C4-2B (cell line): ENCODE measurements around the gene ZDHHC7.
A peak's percentile ranks its signal among the peaks of the same experiment; 100 is the strongest.

Source experiments
- H3K27ac ChIP-seq: fragments of 450-650 bp; 2 replicates; pipeline ENCODE4 v1.5.1; 2017
- CTCF ChIP-seq: fragments of 450-650 bp; conservative IDR thresholded peaks from 2 replicates; pipeline ENCODE4 v1.5.1; 2017; ENCODE audit warnings: mild to moderate bottlenecking
- ZFX ChIP-seq: fragments of 450-650 bp; IDR thresholded peaks from 2 replicates; pipeline ENCODE4 v1.6.1; 2017

ZDHHC7 gene

DNA sequence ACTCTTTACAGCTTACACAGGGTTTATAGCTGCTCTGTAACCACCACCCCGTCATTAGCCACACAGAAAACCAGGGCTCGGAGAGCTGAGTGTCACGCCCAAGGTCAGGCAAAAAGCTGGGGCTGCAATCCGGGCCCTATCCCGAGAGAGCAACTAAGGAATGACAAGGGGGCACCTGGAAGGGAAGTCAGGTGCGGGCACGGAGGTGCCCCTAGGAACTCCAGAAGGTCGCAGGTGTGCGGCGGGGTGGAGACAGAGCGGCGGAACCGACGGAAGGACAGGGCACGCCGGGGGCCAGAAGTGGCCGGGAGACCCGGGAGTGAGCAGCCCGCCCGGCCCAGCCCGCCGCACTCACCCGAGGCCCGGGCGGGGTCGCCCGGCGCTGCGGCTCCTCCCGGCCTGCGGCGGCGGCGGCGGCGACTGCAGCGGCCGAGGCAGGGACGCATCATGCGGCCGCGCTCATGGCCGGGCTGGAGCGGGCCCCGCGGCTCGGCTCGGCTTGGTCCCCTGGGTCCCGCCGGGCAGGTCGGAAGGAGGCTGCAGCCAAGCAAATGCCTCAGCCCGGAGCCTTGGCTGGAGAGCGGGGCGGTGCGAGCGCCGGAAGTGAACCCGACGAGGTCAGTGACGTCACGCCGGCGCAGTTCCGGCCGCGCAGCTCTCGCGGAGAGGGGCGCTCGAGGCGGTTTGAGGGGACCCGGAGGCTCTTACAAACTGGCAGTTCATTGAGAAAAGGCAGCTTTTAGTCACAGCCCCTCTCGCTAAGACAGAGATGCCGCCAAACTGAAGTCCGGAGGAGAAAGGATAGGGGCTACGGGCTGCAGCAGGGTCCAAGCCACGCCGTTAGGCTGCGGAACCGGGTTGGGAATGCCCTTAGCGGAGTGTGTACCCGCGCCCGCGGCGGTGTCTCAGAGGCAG, at the start of gene ZDHHC7:
ZDHHC7 (minus strand) TSS at position 605 of the 915 bp plus-strand sequence. CDS start 20,917 bp downstream, outside the sequence.
- peak; percentile 84 for TF ChIP-seq ZFX
- no peak for TF ChIP-seq CTCF
- H3K27ac ChIP-seq, result peak within 1 kb of the TSS; percentile 95

DNA sequence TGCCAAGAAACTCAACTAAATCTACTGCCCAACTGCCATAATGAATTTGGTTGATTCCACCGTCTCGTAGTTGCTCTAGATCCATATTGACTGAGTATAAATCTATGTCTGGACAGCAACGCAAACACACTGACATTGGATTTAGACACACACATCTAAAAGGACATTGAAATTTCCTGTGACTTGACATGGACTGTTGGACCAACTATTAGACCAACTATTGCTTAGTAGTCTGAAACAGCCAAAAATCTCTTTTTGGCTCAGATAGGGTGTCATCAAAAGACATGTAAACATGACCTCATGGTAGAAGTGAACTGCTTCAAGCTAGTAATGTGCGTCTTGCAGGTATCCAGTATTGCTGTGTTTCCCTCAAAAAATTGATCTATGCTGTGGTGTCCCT, 47.6 kb upstream of the ZDHHC7 start:
- H3K27ac ChIP-seq, result no peak overlapping the region
- TF ChIP-seq CTCF (no peak), ZFX (no peak)

- H3K27ac ChIP-seq, result no peak overlapping the region
- no peak for TF ChIP-seq CTCF
- no peak for TF ChIP-seq ZFX
Measured at GRCh38 chr16:85057948-85058347, 46.6 kb upstream of the ZDHHC7 start.

GRCh38 chr16:85057212-85057889, 46.0 kb upstream of the ZDHHC7 start:
- no peak overlapping the region for H3K27ac ChIP-seq
- TF ChIP-seq CTCF, result no peak; the same call in 1 of the 2 replicates
- no peak for TF ChIP-seq ZFX

GRCh38 chr16:85056211-85056748, 44.9 kb upstream of the ZDHHC7 start:
- TF ChIP-seq ZFX (no peak), CTCF (no peak)
- no peak overlapping the region for H3K27ac ChIP-seq

- TF ChIP-seq CTCF, result no peak
- TF ChIP-seq ZFX, result no peak
- no peak overlapping the region for H3K27ac ChIP-seq
Measured at GRCh38 chr16:85055493-85056210, 44.3 kb upstream of the ZDHHC7 start.
